Germinal center (tissue), 1 donor: ENCODE results near the gene UBAP2L.
"Not testable (repeated sequence)": the region's sequence is repeated elsewhere in the genome, so short reads cannot be mapped to it uniquely, and the experiment has no call there.

Experiments used
- DNase-seq: peaks from one replicate; pipeline ENCODE4 v3.0.0; 2012; ENCODE audit warnings: mixed read lengths, low spot score

The UBAP2L gene

DNA sequence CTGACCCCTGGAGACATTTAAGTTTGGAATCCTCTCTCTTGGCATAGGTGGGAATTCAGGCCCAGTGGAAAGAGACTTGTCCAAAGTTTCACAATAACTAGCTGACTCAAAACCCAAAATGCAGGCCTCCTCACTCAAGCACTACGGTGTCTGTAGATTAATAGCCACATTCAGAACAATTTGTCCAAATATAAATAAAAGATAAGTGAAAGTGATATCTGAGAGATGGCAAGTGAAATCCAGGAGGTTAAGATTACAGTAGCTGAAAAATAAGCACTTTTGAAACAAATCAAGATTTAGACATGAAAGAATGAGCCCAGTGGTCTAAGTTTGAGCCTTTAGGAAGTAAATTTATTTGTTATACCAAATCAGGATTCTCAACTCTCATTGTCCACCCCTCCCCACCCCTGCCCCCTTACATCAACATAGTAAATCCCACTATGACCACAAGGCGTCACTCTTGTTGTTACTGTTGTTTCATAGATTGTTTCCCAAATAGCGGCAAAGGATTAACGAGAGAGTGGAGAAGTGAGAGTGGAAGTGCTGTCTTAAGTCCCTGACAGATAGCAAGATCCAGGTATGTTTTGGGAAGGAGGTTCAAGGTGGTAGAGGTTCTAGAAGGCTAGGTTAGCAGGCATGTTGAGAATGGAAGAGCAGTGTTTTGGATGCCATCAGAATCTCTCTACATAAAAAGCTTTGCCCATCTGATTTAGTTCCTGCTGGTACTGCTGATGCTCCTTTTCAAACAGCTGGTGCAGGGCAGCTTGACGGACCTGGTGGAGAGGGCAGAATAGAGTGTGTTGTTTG is 21.8 kb upstream of the UBAP2L start:
- DNase-seq = peak; percentile 72

DNA sequence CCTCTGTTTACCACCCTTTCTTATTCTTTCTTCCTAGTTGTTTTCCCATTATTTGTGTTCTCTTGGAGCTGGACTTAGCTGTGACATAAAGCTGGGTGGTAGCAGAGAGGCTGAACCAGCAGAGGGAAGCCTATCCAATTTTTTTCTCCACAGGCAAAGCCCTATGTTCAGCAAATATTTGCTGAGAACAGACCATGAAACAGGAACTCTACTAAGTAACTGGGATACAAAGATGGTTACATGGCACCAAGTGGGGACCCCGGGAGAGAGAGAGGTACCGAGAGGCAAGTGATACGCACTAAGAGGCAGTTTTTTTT is 21.2 kb upstream of the UBAP2L start:
- no peak for DNase-seq

DNA sequence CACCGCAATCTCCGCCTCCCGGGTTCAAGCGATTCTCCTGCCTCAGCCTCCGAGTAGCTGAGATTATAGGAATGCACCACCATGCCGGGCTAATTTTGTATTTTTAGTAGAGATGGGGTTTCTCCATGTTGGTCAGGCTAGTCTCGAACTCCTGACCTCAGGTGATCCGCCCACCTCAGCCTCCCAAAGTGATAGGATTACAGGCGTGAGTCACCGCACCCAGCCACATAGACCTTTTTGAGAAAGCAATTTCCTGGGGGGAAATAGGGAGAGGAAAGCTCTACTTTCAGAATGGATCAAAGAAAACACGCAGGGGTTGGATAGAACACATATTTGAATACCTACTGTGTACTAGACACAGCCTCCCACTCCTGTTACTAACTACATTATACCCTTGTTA is 15.0 kb upstream of the UBAP2L start:
- not testable (repeated sequence) for DNase-seq

DNA sequence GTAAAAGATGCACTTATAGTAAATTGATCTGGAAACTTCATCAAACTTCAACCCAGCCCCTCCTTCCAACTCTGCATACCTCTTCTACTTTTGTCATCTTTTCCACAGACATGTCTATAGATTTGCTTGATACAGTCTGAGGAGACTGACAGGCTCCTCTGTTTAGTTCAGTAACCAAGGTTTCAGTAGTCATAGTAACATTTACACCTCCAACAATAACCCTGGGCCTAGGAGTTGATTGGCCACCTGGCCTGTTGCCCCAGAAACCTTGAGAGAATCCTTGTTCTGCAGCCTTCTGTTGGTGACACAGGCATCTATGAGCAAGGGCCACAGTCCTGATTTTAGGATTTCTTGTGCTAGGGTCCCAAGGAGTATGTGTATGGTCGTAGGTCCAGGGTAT is 14.6 kb upstream of the UBAP2L start, which contains the start of gene CFAP141:
CFAP141 (minus strand) TSS at position 138 of the 400 bp plus-strand sequence; CDS start at position 112, 26 bp downstream.
- no peak for DNase-seq

DNA sequence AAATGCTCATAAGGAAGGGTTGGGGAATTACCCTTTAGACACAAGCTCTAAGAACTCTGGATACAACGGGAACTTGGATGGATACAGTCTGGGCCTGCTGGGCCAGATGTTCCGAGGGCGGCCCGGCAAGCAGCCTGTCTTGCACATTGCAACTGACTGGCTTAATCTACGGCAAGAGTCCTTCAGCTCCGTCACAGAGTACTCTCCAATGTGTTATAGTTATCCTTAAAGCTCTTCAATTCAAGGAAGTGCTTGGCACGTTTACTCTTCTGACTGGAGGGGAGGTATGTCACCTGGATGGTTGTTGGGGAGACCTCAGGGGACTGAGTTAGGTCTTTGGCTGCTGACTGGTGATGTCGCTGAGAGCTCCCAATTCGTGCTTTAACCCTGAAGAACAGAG is 13.5 kb upstream of the UBAP2L start:
- no peak for DNase-seq

DNA sequence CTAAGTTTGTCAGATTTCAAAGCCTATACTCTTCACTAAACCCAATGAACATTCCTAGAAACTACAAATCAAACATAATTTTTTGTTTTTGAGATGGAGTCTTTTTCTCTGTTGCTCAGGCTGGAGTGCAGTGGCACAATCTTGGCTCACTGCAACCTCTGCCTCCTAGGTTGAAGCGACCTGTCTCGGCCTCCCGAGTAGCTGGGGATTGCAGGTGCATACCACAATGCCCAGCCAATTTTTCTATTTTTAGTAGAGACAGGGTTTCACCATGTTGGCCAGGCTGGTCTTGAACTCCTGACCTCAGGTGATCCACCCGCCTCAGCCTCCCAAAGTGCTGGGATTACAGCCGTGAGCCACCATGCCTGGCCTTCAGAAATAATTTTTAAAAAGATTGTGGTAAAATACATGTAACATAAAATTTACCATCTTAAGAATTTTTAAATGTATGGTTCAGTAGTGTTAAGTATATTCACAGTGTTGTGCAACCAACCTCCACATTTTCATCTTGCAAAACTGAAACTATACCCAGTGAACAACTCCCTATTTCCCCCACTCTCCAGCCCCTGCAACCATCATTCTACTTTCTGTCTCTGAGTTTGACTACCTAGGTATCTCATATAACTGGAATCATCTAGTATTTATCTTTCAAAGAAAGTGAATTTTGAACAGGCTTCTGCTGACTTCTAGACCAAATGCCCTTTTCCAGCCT is 11.9 kb upstream of the UBAP2L start:
- no peak for DNase-seq

DNA sequence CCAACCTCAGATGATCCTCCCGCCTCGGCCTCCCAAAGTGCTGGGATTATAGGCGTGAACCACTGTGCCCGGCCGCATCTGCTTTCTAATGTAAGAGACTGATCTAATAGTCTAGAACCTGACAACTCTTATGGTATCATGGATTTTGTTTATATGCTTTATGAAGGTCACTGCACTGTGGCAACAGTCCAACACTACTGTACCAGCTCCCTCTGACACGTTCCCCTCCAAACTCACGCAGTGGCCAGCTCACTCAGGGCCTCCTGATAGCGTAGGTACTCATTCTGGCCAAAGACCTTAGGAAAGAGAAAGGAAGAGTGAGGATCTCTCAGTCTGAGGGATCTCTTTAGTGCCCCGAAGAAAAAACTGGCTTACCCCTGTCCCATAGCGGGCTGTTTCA is 8.7 kb upstream of the UBAP2L start:
- no peak for DNase-seq

DNA sequence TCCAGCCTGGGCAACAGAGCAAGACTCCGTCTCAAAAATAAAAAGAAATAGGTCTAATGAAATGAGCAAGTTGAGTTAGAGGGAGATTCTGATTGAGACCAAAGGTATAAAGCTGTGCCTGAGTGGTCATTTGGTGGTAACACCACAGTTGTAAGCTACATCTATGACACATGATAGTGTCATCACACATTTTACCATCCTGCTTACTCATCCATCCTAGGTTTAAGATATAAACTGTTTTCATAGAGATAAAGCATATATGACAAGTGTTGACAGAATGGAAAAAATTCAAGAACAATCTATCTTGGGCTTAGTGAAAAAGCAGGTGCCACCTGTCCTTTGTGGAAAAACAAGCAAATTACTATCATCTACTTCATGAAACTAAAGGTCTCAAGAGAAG is 7.5 kb upstream of the UBAP2L start:
- DNase-seq = no peak

DNA sequence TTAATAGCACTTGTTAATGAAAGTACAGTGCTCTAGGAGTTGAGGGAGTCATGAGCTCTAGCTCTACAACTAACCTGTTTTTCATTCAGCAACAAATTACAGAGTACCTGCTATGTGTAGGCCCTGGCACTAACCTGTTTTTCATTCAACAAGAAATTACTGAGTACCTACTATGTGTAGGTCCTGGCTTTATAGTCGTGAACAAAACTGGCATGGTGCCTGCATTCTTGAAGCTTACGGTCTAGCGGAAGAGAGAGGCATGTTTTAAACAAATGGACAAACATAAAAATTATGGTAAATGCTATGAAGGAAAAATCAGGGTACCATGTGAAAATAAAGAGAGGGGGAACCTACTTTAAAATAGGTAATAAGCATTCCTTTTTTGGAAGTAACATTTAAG is 2.2 kb upstream of the UBAP2L start:
- no peak for DNase-seq

DNA sequence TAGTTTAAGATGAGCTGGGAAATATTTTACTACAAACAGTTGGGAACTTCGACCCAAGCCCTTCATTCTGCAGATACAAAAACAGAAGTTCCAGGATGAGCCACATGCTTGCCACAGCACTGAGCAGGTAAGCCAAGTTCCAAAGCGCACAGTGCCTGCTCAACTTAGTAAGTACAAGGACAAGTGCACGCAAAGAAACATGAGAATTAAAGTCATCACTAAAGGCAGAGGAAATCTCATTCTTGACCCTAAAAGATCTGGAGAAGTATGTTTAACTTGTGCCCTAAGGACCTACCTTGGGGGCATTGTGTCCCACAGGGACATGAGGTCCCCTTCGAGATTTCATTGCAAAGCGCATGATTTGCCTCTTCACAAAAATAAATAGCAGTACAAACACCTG is 1.2 kb upstream of the UBAP2L start:
- DNase-seq = no peak

DNA sequence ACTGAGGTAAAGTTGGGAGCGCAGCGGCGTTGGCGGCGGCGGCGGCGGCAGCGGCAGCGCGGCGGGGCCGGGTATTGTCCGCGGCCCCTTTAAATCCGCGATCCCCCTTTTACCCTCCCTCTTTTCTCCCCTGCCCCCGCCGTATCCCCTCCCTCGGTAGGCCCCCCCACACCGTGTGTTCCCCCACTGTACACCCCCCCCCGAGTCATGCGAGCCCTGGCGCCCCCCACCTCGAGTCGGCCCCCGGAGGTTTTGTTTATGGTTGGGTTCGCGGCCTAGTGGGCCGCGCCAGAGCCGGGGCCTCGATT is 169 bp downstream of the UBAP2L start:
- DNase-seq = no peak

DNA sequence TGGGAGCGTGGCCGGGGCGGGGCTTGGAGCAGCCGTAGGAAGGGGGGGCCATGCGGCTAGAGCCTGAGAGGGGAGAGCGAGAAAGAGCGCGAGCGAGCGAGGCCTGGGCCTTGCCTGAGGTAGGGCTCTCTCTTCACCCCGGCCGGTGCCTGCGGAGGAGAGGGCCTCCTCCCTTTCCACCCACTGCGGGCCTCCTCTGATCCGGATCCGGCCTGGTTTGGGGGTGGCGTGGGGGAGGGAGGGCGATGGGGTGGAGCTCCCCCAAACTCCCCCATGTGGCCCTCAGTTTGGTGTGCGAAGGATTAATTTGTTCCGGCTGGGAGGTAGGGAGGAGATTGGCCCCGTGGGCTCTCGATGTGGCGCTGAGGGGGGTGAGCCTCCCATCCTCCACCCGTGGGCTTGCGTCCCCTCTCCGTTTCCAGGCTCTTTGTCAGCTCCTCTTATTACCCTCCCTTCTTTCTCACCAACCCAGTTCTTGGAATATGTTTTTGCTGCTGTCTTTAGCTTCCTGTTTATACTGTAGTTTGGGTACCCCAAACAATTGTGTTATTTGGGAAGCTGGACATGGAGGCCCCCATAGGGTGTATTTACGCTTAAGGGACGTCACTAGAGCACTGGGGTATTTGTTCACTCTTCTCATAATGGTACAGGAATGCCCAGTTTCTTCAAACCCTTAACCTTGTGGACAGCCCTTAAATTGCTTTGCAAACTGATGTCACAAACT is 685 bp downstream of the UBAP2L start:
- DNase-seq = peak; percentile 58

DNA sequence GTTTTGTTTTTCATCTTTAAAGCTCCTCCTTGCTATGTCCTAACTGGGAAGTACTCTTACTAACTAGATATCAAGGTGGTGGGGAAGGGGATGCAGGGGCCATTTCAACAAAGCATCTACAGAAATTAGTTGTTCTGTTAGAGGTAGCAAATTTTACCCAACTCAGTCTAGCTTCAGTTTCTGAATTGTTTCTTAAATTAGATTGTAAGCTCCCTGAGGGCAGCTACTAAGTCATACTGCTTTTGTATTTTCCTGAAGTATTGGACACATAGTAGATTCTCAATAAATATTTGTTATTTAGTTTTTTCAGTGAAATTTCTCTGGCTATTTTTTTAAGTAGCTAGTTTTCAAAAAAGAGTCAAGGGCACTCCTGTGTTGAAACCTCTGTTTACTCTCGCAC is 1.8 kb downstream of the UBAP2L start:
- DNase-seq = no peak

DNA sequence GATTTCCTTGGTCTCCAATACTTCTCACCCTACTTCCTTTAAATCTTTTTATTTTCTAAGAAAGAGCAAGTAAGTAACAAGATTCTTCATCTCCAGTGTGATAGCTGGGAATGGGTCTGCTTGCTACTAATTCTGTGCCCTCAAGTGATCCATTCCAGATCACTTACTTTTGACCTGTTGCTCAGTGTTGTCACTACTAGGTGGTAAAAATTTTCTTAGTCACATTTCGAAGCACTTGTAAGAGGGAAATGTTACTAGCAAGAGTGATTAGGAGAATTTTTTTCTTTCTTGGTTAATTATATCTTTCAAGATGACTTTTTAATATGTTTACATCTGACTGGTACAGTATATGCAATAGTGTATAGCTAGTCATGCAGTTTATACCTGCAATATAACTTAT is 2.2 kb downstream of the UBAP2L start:
- no peak for DNase-seq

DNA sequence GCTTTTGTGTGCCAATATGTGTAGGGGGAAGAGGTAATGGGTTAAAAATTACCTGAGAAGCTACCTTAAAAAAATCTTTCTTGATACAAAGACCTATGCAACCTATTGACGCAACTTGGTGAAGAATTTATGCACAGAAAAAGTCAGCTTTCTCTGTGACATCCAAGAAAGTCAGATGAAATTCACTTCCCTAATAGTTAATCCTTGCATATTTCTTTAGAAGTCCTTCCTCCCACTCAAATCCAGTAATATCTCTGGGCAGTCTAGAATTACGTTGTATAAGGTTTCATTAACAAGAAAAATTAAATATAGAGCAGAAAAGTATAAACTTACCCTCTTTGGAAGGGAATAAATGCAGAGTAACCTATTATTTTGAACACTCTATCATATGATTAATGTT is 2.9 kb downstream of the UBAP2L start:
- no peak for DNase-seq

DNA sequence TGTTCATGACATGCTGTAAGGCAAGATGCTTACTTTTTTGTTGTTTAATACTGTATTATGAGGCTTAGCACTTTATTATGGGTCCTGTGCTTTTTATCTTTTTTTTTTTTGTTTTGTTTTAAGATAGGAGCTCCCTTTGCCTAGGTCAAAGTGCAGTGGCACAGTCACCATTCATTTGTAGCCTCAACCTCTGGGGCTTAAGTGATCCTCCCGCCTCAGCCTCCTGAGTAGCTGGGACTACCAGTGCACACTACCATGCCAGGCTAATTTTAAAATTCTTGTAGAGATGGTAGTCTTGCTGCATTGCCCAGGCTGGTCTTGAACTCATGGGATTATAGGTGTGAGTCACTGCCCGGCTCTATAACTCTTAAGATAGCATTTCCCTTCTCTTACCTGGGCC is 4.6 kb downstream of the UBAP2L start:
- DNase-seq = no peak

DNA sequence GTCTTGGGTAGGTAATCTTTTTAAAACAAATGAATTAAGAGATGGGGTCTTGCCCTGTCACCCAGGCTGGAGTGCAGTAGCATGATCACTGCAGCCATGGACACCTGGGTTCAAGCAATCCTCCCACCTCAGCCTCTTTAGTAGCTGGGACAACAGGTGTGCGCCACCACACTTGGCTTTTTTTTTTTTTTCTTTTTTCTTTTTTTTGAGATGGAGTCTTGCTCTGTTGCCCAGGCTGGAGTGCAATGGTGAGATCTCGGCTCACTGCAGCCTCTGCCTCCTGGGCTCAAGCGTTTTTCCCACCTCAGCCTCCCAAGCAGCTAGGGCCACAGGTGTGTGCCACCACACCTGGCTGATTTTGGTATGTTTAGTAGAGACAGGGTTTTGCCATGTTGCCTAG is 10.4 kb downstream of the UBAP2L start:
- not testable (repeated sequence) for DNase-seq

DNA sequence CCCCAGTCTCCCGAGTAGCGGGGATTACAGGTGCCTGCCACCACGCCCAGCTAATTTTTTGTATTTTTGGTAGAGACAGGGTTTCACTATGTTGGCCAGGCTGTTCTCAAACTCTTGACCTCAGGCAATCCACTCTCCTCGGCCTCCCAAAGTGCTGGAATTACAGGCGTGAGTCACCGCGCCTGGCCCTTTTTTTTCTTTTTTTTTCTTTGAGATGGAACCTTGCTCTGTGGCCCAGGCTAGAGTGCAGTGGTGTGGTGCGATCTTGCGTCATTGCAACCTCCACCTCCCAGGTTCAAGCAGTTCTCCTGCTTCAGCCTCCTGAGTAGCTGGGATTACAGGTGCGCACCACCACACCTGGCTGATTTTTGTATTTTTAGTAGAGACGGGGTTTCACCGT is 12.4 kb downstream of the UBAP2L start:
- DNase-seq = not testable (repeated sequence)

DNA sequence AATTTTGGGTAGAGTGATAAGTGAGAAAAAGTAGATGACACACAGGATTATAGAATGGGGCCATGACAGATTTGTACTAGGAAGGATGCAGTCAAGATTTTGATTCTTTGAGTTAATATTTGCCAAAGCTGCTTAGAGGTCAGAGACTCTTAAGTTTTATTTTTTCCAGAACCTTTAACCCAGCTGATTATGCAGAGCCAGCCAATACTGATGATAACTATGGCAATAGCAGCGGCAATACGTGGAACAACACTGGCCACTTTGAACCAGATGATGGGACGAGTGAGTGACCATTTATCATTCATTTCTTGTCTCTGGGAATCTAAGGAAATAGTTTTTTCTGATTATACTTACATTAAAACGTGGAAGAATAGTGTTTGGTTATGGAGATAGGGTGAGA is 16.1 kb downstream of the UBAP2L start:
- DNase-seq = no peak

DNA sequence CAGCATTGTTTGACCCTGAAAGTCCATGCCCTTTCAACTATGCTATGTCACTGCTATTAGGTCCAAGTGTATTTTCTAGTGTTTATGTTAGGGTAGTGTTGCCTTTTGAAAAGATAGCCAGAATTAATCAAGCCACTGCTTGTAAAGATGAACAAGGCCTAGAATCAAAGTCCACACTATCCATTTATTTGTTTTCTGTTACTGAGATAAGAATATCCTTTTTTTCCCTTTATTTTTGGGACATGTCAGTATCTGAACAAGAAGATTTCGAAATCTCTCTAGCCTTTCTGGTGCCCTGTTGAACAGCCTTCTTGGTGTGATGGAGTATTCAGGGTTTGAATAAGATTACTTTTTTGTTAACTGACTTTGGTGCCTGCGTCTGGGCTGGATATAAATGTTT is 16.7 kb downstream of the UBAP2L start:
- no peak for DNase-seq

DNA sequence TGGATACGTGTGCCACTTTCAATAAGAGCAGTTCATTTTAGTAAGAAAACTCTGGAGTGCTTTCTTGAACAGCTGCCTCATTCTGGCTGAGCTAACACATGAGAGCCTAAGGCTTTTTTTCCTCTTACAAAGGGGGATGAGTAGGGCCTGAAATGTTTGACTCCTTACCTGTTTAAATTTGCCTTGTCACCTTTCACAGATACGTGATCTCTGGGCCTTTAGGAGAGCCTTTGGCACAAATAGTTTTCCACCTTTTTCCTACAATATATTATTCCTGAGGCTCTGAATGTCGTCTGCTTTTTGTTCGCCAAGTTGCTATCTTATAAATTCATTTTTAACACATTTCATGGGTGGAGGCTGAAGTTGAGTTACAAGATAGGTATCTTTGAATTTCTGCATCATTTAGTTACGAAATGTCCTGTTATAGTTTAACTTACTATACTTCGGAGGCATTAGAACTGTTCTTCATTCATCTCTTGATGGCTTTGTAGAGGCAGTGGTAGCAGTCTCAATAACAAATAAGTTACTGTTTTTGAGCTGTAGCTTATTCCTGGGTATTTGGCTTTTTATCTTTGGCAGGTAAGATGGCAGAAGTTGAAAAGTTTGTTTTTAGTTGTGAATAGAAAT is 17.2 kb downstream of the UBAP2L start:
- no peak for DNase-seq

DNA sequence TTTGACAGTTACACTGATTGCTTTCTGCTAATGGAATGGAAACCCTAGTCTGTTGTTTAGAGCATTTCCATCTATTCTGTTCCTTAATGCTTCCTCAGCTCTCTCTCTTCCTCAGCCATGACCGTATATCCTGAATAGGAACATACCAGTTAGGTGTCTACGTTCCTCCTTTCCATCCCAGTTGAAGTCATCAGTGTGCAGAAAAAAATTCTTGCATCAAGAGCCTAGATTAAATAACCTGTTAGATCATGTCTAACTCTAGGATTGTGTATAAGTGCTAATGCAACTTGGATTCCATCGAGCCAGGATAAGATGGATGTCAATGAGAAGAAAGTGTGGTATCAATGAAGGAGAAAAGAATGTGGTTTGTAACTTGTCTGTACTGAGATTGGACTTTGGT is 18.7 kb downstream of the UBAP2L start:
- no peak for DNase-seq

DNA sequence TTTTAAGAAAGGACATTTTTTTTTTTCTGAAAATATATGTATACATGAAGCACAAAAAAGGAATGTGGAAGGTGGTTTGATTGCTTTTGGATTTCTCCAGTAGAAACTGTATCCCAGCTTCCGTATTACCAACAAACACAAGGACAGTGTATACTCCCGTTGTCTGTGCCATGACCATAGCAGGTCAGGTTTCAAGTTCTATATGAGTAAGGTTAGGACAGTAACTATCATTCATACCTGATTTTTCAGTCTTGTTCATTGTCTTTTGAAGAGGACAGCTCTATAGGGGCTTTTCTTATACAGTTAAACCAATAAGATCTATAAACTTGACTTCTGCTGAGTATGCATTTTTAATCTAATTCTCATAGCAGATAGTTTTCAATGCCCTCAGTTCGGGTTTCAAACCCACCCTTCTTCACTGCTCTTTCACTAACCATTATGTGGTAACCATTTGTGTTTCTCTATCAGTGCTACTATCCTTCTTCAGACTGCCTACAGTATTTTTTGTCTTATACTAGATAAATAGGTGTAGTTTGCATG is 19.6 kb downstream of the UBAP2L start:
- no peak for DNase-seq
